Prostate gland (tissue), 2 donors: Measurements from ENCODE around the gene GPHA2.

ENCODE experiments used
- CTCF ChIP-seq, 4 experiments: fragments of 200-600 bp in 2 of 4; fragments of 450-650 bp in 2 of 4; sonication (generic) in 2 of 4; IDR thresholded peaks; 1 replicate in 3 of 4; 2 replicates in 1 of 4; pipeline ENCODE4 v1.5.1; 2016 to 2019; ENCODE audit warnings: antibody characterized with exemption in 4 of 4, mild to moderate bottlenecking in 2 of 4, moderate library complexity in 2 of 4
- POLR2A ChIP-seq: fragments of 450-650 bp; IDR thresholded peaks from one replicate; pipeline ENCODE4 v1.6.1; 2016; ENCODE audit warnings: antibody characterized with exemption, mild to moderate bottlenecking
- POLR2AphosphoS5 ChIP-seq: sonication (generic); formaldehyde crosslinking; IDR thresholded peaks from one replicate; pipeline ENCODE4 v1.6.1; 2017; ENCODE audit warnings: antibody characterized with exemption

- TF ChIP-seq POLR2AphosphoS5 (no peak), CTCF (IDR thresholded peaks at IDR 0.05) (no peak), POLR2A (no peak)
These were observed 25.0 kb upstream of the GPHA2 start for GRCh38 chr11:64960719-64961118.
